NCI-H2196 (cell line): Measurements from ENCODE around the gene PHEX.
A peak's percentile ranks its signal among the peaks of the same experiment; 100 is the strongest.
"Not testable (repeated sequence)": the region's sequence is repeated elsewhere in the genome, so short reads cannot be mapped to it uniquely, and the experiment has no call there.

Source experiments
- DNase-seq: peaks from one replicate; lab custom pipeline; 2025; ENCODE audit not compliant: unreplicated experiment; lab: John Stamatoyannopoulos, UW

The PHEX gene

DNA sequence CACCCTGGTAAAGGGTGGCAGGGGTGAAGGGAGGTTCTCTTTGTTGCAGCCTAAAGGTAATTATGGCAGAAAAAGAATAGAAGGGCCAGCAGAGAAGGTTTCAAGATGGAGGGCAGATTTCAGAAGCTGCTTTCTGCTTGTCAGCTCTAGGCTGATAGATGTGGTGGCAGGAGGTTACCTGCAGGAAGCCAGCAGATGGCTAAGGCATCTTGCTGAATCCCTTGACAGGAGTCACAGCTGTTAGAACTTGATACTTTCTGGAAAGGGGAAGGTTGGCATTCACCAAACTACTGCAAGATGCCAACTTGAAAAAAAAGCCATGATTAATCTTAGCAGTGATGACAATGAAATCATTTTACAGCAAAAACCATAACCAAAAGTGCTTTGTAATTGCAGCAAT is 171.1 kb downstream of the PHEX start:
- DNase-seq = no peak

DNA sequence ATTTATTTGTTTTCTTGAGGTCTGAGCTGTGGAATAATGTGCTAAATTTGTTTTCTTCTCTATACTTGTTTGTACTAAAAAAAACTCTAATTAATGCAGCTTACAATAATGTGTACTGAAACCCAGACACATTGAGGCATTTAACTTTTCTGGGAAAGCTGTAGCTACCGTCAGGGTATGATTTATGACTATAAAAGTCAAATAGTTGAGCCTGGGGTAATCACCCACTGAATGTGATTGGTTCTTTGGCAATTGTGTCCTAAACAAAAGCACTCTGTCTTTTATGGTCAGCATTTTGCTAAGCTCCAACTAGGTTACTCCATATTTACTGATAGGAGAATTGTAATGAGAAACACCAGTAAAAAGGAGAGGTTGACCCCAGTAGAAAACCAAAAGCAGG is 174.7 kb downstream of the PHEX start:
- no peak for DNase-seq

DNA sequence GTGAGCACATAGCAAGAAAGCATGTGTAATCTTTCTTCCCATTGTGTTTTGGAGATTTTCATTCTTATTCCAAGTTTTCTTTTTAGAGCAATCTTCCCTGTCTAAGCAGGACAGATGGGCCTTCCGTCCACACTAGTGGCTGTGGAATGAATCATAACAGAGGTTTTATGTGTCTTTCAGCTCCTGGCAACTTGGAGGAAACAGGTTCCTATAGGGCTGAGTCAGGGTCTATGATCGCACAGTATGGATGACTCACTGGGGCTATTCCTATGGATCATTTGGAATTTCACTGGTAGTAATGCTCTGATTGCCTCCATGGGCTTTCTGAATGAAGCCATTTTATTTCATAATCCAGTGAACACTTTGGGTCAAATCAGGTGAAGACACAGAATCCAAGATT is 188.8 kb downstream of the PHEX start:
- DNase-seq = no peak

DNA sequence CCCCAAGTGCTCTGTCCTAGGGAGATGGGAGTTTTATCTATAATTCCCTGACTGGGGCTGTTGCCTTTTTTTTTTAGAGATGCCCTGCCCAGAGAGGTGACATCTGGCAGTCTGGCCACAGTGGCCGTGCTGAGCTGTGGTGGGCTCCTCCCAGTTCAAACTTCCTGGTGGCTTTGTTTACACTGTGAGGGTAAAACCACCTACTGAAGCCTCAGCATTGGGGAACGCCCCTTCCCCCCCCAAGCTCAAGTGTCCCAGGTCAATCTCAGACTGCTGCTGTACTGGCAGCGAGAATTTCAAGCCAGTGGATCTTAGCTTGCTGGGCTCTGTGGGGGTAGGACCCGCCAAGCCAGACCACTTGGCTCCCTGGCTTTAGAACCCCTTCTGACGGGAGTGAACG is 202.3 kb downstream of the PHEX start:
- DNase-seq = no peak

DNA sequence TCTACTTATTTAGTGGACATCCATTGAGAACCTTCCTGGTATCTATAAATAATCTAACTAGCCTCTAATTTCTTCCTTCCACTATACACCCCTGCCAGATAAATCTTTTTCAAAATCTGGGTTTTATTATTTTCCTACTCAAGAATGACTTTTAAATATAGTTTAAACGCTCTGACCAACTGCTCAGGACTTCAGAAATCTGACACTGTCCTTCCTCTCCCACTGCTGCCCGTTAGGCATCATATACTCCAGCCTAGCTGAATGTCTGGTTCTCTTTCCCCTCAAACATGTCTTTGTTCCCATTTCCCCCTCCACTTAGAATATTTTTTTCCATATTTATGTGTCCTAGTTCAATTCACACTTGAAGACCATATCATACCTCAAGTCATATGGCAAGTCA is 205.4 kb downstream of the PHEX start:
- DNase-seq = no peak

DNA sequence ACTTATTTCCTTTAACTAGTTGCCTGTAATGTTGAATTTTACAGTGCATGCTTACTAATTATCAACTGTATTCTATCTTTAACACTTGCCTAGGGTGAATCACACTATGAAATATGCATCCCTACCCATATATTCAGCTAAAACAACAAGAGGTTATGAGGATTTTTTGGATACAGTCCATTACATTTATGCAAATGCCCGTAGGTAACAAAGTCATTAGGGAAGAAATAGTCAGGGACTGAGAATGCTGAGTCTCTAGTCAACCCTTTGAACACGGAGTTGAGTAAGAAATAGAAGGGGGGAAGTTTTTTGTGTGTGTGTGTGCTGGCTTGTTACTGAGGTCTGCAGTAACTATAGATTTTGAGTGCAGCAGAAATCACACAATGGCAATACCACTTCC is 214.5 kb downstream of the PHEX start:
- DNase-seq = no peak

DNA sequence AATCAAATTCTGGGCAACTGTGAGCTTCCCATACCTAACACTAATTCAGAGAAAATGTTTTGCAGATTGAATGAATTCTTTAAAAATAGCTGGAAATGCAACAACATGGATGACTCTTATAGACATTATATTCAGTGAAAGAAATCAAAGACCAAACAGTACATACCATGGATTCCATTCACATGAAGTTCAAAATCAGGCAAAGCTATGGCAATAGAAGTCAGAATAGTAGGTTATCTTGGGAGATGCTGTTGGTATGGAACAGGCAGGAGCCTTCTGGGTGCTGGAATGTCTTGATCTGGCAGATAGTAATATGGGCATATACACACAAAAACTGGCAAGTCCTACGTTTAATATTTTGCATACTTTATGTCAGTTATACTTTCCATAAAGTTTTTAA is 215.0 kb downstream of the PHEX start:
- no peak for DNase-seq

DNA sequence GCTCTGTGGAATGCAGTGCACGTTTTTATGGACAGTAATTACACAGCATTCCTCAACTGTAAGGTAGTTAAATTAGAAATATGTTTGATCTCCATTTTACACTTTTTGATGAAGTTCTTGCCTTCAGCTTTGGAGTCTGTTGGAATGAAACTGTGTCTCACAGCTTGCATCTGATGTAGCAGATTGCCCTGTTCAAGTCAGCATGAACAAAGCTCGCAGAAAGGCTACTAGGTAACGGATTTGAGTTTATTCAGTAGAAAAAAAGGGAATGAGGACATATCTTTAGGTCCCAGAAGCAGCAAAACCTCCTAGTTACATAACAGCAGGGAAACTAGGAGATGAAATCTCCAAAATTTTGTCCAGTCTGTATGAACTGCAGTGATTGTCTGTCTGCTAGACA is 216.3 kb downstream of the PHEX start:
- no peak for DNase-seq

DNA sequence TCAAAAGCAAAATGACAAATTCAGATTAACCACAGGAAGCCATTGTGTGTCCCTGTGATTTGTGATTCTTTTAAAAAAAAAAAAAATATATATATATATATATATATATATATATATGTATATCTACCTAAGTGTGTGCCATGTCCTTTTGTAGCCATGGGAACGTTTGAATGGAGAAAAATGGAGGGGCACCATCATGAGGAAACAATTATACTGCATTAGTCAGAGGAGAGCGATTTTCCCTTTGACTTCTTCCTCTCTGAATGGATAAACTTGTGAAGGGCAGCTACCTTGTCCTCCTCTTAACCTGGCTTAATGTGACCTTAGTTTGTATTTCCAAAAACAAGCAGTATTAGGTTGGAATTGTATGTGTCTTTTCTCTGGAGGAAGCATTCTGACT is 217.2 kb downstream of the PHEX start:
- DNase-seq = no peak

DNA sequence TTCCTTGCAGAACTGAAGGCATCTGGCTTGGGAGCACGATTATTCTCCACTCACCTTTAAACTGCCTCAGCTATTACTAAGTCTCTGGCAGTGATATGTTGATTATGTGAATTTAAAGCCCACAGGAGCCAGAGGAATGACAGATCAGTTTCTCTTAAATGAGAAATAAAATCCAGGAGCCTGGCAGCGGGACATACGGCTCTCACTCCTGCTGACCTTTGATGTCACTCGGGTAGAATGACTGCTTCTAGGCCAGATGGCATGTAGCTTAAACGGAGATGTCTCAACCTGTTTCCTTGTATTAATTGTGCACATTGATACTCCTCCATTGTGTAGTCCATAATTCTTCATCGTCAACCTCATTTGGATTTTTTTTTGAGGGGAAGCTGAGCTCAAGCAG is 236.6 kb downstream of the PHEX start:
- DNase-seq = no peak

DNA sequence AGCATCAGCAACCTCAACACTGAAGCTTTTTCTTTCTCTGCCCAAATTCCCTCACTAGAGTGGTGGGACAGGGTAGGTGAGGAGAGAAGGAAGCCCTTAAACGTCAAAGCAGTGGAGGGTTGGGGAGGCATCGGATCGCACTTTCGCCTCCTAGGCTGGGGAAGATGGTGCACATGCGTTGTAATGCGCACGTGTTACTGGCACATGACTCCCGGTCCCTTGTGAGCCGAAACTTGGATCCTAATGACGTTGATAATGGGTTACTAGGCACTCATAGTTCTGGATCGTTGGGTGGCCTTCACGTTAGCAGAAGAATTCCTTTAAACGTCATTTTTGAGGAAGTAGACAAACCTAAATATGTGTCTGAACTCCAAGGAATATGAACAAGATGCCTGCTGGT is 240.5 kb downstream of the PHEX start, which contains the start of gene CBLL2:
Gene CBLL2 (plus strand): TSS at position 301 of the 400 bp plus-strand sequence. CDS start 79 bp downstream, at position 380.
- no peak for DNase-seq

DNA sequence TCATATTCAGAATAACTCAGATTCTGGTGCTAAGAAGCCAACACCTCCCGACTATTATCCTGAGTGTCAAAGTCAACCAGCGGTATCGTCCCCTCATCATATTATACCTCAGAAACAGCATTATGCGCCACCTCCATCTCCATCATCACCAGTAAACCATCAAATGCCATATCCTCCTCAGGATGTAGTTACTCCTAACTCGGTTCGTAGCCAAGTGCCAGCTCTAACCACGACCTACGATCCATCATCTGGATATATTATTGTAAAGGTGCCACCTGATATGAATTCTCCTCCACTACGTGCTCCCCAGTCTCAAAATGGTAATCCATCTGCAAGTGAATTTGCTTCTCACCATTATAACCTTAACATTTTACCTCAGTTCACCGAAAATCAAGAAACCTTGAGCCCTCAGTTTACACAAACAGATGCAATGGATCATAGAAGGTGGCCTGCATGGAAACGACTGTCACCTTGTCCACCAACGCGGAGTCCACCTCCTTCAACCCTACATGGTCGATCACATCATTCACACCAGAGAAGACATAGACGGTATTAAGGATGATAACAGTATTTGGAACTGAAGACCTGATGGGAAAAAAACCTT is 241.7 kb downstream of the PHEX start:
- no peak for DNase-seq

DNA sequence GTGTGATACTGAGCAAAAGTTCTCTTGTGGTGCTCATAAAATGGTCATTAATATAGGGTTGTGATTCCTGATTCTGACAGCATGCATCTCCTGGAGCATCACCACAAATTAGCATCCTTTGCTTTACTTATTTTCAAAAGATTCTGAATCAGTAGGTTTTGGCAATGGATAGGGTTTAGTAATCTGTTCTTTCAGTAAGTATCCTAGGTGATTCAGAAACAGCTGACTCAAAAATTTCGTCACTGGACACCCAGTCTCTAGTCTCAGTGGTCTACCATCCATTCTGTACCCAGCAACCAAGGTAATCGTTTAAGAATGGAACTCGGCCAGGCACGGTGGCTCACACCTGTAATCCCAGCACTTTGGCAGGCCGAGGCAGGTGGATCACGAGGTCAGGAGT is 244.7 kb downstream of the PHEX start:
- no peak for DNase-seq

DNA sequence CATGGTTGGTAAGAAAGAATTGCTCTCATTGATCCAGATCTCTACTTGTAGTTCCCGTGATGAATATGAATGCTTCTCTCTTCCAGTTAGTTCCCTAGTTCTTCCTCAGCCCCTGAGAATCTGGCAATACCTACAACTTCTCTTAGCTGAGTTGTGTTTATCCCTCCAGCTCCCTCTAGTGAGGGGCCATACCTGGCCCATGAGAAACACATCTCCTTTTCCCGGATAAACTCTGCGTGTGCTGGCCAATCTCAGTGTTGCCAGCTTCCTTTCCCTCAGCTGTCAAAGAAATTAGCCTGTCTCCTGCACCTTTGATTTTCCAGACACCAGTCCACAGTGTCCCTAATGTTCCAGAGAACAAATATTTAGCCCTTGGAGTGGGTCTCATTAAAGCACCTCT is 246.2 kb downstream of the PHEX start:
- DNase-seq = no peak

DNA sequence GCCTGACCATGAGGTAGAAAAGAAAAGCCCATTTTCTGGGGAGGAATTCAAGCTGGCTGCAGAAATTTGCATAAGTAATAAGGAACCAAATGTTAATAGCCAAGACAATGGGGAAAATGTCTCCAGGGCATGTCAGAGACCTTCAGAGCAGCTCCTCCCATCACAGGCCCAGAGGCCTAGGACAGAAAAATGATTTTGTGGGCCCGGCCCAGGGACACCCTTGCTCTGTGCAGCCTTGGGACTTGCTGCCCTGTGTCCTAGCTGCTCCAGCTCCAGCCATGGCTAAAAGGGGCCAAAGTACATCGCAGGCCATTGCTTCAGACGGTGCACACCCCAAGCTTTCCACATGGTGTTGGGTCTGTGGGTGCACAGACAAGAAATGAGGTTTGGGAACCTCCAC is 257.1 kb downstream of the PHEX start:
- DNase-seq = not testable (repeated sequence)

DNA sequence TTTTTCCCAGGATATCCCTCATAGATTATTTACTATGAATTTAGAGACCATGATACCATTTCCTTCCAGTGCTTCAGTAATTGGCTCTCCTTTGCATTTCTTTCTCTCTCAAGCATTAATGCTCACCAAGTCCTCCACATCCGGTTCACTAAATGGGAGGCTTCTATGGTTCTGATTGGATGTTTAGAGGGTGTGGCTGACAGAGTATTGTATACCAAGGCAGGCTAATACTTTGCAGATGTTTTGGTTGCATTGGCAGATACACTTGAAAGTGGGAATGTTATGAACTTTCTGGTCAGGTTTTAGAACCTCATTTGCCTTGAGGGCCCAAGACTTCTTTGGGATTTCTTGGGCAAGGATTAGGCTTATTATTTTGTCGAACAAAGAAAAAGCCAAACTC is 264.7 kb downstream of the PHEX start:
- DNase-seq = no peak

DNA sequence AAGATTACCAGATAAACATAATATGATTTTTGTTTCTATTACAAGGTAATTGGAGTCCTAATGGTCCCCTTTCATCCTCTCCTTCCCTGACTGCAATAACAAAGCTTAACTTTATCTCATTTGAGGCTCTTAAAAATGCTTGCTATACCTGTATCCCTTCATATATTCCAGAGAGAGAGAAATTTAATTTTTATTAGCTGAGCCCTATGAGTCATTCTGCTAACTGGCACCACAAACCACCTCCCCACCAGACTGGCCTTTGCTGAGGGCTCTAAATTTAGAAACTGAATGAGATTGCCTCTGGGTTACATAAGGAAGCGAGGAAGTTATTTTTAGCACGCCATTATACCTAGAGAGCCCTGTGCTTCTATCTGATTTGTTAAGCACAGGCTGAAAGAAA is 268.0 kb downstream of the PHEX start:
- peak; percentile 15 for DNase-seq
